HAP-1 (cell line): ENCODE results near the gene BCAS3.
"Not testable (repeated sequence)": the region's sequence is repeated elsewhere in the genome, so short reads cannot be mapped to it uniquely, and the experiment has no call there.

Experiments used
- DNase-seq, 2 experiments: peaks; one replicate each; pipeline ENCODE4 v3.0.0-alpha.2; 2016 to 2020; ENCODE audit warnings: low spot score in 2 of 2
- H3K27me3 ChIP-seq: fragments of 250-450 bp; sonication (Bioruptor Pico); 2 replicates; pipeline ENCODE4 v1.5.1; 2020; ENCODE audit warnings: low read depth, mild to moderate bottlenecking, moderate library complexity
- H3K36me3 ChIP-seq: fragments of 250-450 bp; sonication (Bioruptor Pico); replicated peaks from 2 replicates; pipeline ENCODE4 v1.5.1; 2020; ENCODE audit warnings: mild to moderate bottlenecking
- H3K4me1 ChIP-seq: fragments of 250-450 bp; sonication (Bioruptor Pico); 2 replicates; pipeline ENCODE4 v1.5.1; 2020; ENCODE audit warnings: mild to moderate bottlenecking
- H3K4me3 ChIP-seq: fragments of 250-450 bp; sonication (Bioruptor Pico); 2 replicates; pipeline ENCODE4 v1.5.1; 2020; ENCODE audit warnings: mild to moderate bottlenecking, moderate library complexity
- H3K9me3 ChIP-seq: fragments of 250-450 bp; sonication (Bioruptor Pico); 2 replicates; pipeline ENCODE4 v1.5.1; 2020; ENCODE audit warnings: mild to moderate bottlenecking, moderate library complexity
- in situ Hi-C: fragments of 300-500 bp; cut with MboI; formaldehyde crosslinking; loops from 3 replicates; pipeline ENCODE4 v1.14.3; 2020; ENCODE audit warnings: low sequenced_read_pairs, inconsistent platforms, mixed read lengths

BCAS3 gene

GRCh38 chr17:61005358-61005757 is 327.7 kb downstream of the BCAS3 start:
- in situ Hi-C loops = no loop called here

GRCh38 chr17:61005958-61006357 is 328.3 kb downstream of the BCAS3 start:
- H3K4me1 ChIP-seq, H3K36me3 ChIP-seq, H3K4me3 ChIP-seq, H3K27me3 ChIP-seq, DNase-seq, in situ Hi-C loops, H3K9me3 ChIP-seq: not testable (repeated sequence)

More at GRCh38 chr17:61005358-61005757, 327.7 kb downstream of the BCAS3 start:
- Histone ChIP-seq H3K27me3 (no peaks in the 10 kb centered on the region), H3K4me3 (no peak overlapping the region), H3K4me1 (peaks cover 4% of the 10 kb centered on the region), H3K36me3 (no peaks in the 10 kb centered on the region), H3K9me3 (no peaks in the 10 kb centered on the region)
- DNase-seq = no peak

- Histone ChIP-seq H3K36me3 (no peaks in the 10 kb centered on the region), H3K4me1 (peaks cover 4% of the 10 kb centered on the region), H3K4me3 (no peak overlapping the region), H3K9me3 (no peaks in the 10 kb centered on the region), H3K27me3 (no peaks in the 10 kb centered on the region)
- in situ Hi-C loops = no loop called here
- DNase-seq = no peak
These were observed 330.3 kb downstream of the BCAS3 start for GRCh38 chr17:61007980-61008379.

GRCh38 chr17:61009663-61010062 is 332.0 kb downstream of the BCAS3 start:
- H3K4me1 ChIP-seq = no peaks in the 10 kb centered on the region
- H3K36me3 ChIP-seq = no peaks in the 10 kb centered on the region
- no peaks in the 10 kb centered on the region for H3K27me3 ChIP-seq
- H3K9me3 ChIP-seq = no peaks in the 10 kb centered on the region
- no peak for DNase-seq
- in situ Hi-C loops = no loop called here
- no peak overlapping the region for H3K4me3 ChIP-seq

- Histone ChIP-seq H3K27me3 (no peaks in the 10 kb centered on the region), H3K4me1 (no peaks in the 10 kb centered on the region), H3K36me3 (no peaks in the 10 kb centered on the region), H3K9me3 (no peaks in the 10 kb centered on the region), H3K4me3 (no peak overlapping the region)
- in situ Hi-C loops = no loop called here
- no peak for DNase-seq
These were observed 333.1 kb downstream of the BCAS3 start for GRCh38 chr17:61010661-61011170.

- H3K27me3 ChIP-seq = no peaks in the 10 kb centered on the region
- no peaks in the 10 kb centered on the region for H3K9me3 ChIP-seq
- no peaks in the 10 kb centered on the region for H3K4me1 ChIP-seq
- no peak overlapping the region for H3K4me3 ChIP-seq
- in situ Hi-C loops = no loop called here
- H3K36me3 ChIP-seq = no peaks in the 10 kb centered on the region
- DNase-seq = no peak
These were observed 333.6 kb downstream of the BCAS3 start for GRCh38 chr17:61011251-61011650.

GRCh38 chr17:61015966-61016365 is 338.3 kb downstream of the BCAS3 start:
- Histone ChIP-seq H3K27me3 (no peaks in the 10 kb centered on the region), H3K9me3 (no peaks in the 10 kb centered on the region), H3K4me3 (no peak overlapping the region), H3K36me3 (no peaks in the 10 kb centered on the region), H3K4me1 (no peaks in the 10 kb centered on the region; the same call in 1 of the 2 replicates)
- no peak for DNase-seq
- in situ Hi-C loops = no loop called here

- no peaks in the 10 kb centered on the region for H3K9me3 ChIP-seq
- H3K4me3 ChIP-seq = no peak overlapping the region
- no peak for DNase-seq
- H3K36me3 ChIP-seq = no peaks in the 10 kb centered on the region
- in situ Hi-C loops = no loop called here
- H3K4me1 ChIP-seq = no peaks in the 10 kb centered on the region; the same call in 1 of the 2 replicates
- H3K27me3 ChIP-seq = no peaks in the 10 kb centered on the region
These were observed 339.8 kb downstream of the BCAS3 start for GRCh38 chr17:61017317-61018006.

GRCh38 chr17:61018938-61019337 is 341.3 kb downstream of the BCAS3 start:
- Histone ChIP-seq H3K4me3 (no peak overlapping the region), H3K9me3 (no peaks in the 10 kb centered on the region), H3K4me1 (no peaks in the 10 kb centered on the region; the same call in none of the 2 replicates), H3K27me3 (no peaks in the 10 kb centered on the region), H3K36me3 (no peaks in the 10 kb centered on the region)
- in situ Hi-C loops = no loop called here
- no peak for DNase-seq

GRCh38 chr17:61023996-61024395 is 346.3 kb downstream of the BCAS3 start:
- Histone ChIP-seq H3K9me3 (no peaks in the 10 kb centered on the region), H3K4me3 (no peak overlapping the region), H3K36me3 (no peaks in the 10 kb centered on the region), H3K4me1 (peaks cover 4% of the 10 kb centered on the region), H3K27me3 (no peaks in the 10 kb centered on the region)
- in situ Hi-C loops = no loop called here
- no peak for DNase-seq

- in situ Hi-C loops = no loop called here
- Histone ChIP-seq H3K4me1 (peaks cover 4% of the 10 kb centered on the region), H3K36me3 (no peaks in the 10 kb centered on the region), H3K27me3 (no peaks in the 10 kb centered on the region), H3K4me3 (no peak overlapping the region), H3K9me3 (no peaks in the 10 kb centered on the region)
- no peak for DNase-seq
These were observed 349.2 kb downstream of the BCAS3 start for GRCh38 chr17:61026818-61027217.

GRCh38 chr17:61029181-61029580 is 351.5 kb downstream of the BCAS3 start:
- in situ Hi-C loops = no loop called here
- H3K27me3 ChIP-seq = no peaks in the 10 kb centered on the region
- DNase-seq = no peak

GRCh38 chr17:61040666-61041065 is 363.0 kb downstream of the BCAS3 start:
- H3K4me1 ChIP-seq = no peaks in the 10 kb centered on the region
- H3K9me3 ChIP-seq = no peaks in the 10 kb centered on the region
- no peaks in the 10 kb centered on the region for H3K27me3 ChIP-seq
- no peak for DNase-seq
- in situ Hi-C loops = no loop called here
- no peak overlapping the region for H3K4me3 ChIP-seq
- H3K36me3 ChIP-seq = no peaks in the 10 kb centered on the region

More at GRCh38 chr17:61029181-61029580, 351.5 kb downstream of the BCAS3 start:
- Histone ChIP-seq H3K4me1 (peaks cover 9% of the 10 kb centered on the region), H3K36me3 (no peaks in the 10 kb centered on the region), H3K4me3 (no peak overlapping the region), H3K9me3 (no peaks in the 10 kb centered on the region)

- H3K4me1 ChIP-seq, in situ Hi-C loops, H3K36me3 ChIP-seq, H3K9me3 ChIP-seq, H3K4me3 ChIP-seq, H3K27me3 ChIP-seq, DNase-seq: not testable (repeated sequence)
These were observed 364.7 kb downstream of the BCAS3 start for GRCh38 chr17:61042348-61042747.

GRCh38 chr17:61047515-61047914 is 369.9 kb downstream of the BCAS3 start:
- H3K27me3 ChIP-seq = no peaks in the 10 kb centered on the region
- no peak overlapping the region for H3K4me3 ChIP-seq
- H3K9me3 ChIP-seq = no peaks in the 10 kb centered on the region
- in situ Hi-C loops = no loop called here
- no peaks in the 10 kb centered on the region for H3K4me1 ChIP-seq
- DNase-seq = no peak
- H3K36me3 ChIP-seq = no peaks in the 10 kb centered on the region
